ENCODE data around the gene SSR2. TPM values are rescaled to one million over a fixed set of nuclear protein-coding genes. Genes with fewer than 3 reads are reported as not detected.
A peak's percentile ranks its signal among the peaks of the same experiment; 100 is the strongest.

The SSR2 gene
- total RNA-seq, 1 donor from 2014 or later, result 282 TPM

- Mint-ChIP-seq H3K4me3 (no peak overlapping the region), H3K36me3 (peaks cover 13% of the 10 kb centered on the region), H3K4me1 (peaks cover 22% of the 10 kb centered on the region), H3K27me3 (ENCODE audit: low read depth) (peaks cover 1% of the 10 kb centered on the region), H3K27ac (no peak overlapping the region), H3K9me3 (no peaks in the 10 kb centered on the region)
- no peak for TF ChIP-seq CTCF (IDR thresholded peaks at IDR 0.05; ENCODE audit: unreplicated experiment)
- DNase-seq (ENCODE audit: low spot score in 2 of 2, unreplicated experiment in 2 of 2), result no peak
Measured at GRCh38 chr1:156021954-156022353, 1.2 kb upstream of the SSR2 start.

GRCh38 chr1:156021093-156021428 lies 310 bp upstream of the SSR2 start:
- Mint-ChIP-seq H3K9me3 (no peaks in the 10 kb centered on the region), H3K27ac (peak overlapping the region; percentile 92), H3K27me3 (ENCODE audit: low read depth) (peaks cover 1% of the 10 kb centered on the region), H3K4me1 (peaks cover 22% of the 10 kb centered on the region), H3K36me3 (peaks cover 17% of the 10 kb centered on the region), H3K4me3 (peak overlapping the region; percentile 96)
- no peak for TF ChIP-seq CTCF (IDR thresholded peaks at IDR 0.05; ENCODE audit: unreplicated experiment)
- DNase-seq (ENCODE audit: low spot score in 2 of 2, unreplicated experiment in 2 of 2), result no peak

- Mint-ChIP-seq H3K4me1 (peaks cover 16% of the 10 kb centered on the region), H3K27ac (peak overlapping the region; percentile 93), H3K36me3 (peaks cover 17% of the 10 kb centered on the region), H3K4me3 (peak overlapping the region; percentile 96), H3K9me3 (no peaks in the 10 kb centered on the region), H3K27me3 (ENCODE audit: low read depth) (no peaks in the 10 kb centered on the region)
- DNase-seq (ENCODE audit: low spot score in 2 of 2, unreplicated experiment in 2 of 2), result no peak
- no peak for TF ChIP-seq CTCF (IDR thresholded peaks at IDR 0.05; ENCODE audit: unreplicated experiment)
Measured at GRCh38 chr1:156019946-156020292, 832 bp downstream of the SSR2 start.

- Mint-ChIP-seq H3K36me3 (peaks cover 45% of the 10 kb centered on the region), H3K4me3 (no peak overlapping the region), H3K27ac (no peak overlapping the region), H3K9me3 (no peaks in the 10 kb centered on the region), H3K27me3 (ENCODE audit: low read depth) (no peaks in the 10 kb centered on the region), H3K4me1 (peaks cover 13% of the 10 kb centered on the region)
- DNase-seq (ENCODE audit: low spot score in 2 of 2, unreplicated experiment in 2 of 2), result no peak
- no peak for TF ChIP-seq CTCF (IDR thresholded peaks at IDR 0.05; ENCODE audit: unreplicated experiment)
Measured at GRCh38 chr1:156014829-156015228, 5.9 kb downstream of the SSR2 start.

- H3K36me3 Mint-ChIP-seq, result peaks cover 46% of the 10 kb centered on the region
- H3K27ac Mint-ChIP-seq, result no peak overlapping the region
- peaks cover 17% of the 10 kb centered on the region for H3K4me1 Mint-ChIP-seq
- no peak for DNase-seq (ENCODE audit: low spot score in 2 of 2, unreplicated experiment in 2 of 2)
- no peak overlapping the region for H3K4me3 Mint-ChIP-seq
- no peaks in the 10 kb centered on the region for H3K27me3 Mint-ChIP-seq (ENCODE audit: low read depth)
- no peak for TF ChIP-seq CTCF (IDR thresholded peaks at IDR 0.05; ENCODE audit: unreplicated experiment)
- no peaks in the 10 kb centered on the region for H3K9me3 Mint-ChIP-seq
Measured at GRCh38 chr1:156012051-156012817, 8.5 kb downstream of the SSR2 start.

All from mesothelial cell of epicardium (in vitro differentiated cells).